ENCODE data around the gene MESP2.

The MESP2 gene

GRCh38 chr15:89756897-89757296 lies 19.2 kb upstream of the MESP2 start:
- DNase-seq = no peak

- no peak for DNase-seq
Measured at GRCh38 chr15:89758283-89758682, 17.8 kb upstream of the MESP2 start.

DNA sequence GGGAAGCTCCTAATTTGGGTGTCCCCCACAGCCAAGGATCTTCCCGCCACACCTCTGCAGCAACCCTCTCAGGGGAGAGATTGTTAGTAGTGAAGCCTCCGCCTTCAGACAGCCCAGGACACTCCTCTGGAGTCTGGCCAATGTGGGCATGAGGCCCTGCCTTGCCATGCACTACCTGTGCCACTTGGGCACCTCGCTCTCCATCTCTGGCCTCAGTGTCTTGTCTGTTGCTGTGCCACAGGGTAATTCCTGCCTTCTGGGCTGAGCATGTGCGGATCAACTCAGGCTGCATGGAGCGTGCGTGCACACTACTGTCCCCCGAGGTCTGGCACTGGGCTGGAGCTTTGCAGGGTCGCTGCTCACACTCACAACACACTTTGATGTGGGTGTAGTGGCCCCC lies 17.2 kb upstream of the MESP2 start:
- DNase-seq = no peak

GRCh38 chr15:89759835-89760234 lies 16.3 kb upstream of the MESP2 start:
- no peak for DNase-seq

GRCh38 chr15:89760303-89761008 lies 15.7 kb upstream of the MESP2 start:
- peak; percentile 62 for DNase-seq

- no peak for DNase-seq
Measured at GRCh38 chr15:89761009-89761831, 14.9 kb upstream of the MESP2 start.

DNA sequence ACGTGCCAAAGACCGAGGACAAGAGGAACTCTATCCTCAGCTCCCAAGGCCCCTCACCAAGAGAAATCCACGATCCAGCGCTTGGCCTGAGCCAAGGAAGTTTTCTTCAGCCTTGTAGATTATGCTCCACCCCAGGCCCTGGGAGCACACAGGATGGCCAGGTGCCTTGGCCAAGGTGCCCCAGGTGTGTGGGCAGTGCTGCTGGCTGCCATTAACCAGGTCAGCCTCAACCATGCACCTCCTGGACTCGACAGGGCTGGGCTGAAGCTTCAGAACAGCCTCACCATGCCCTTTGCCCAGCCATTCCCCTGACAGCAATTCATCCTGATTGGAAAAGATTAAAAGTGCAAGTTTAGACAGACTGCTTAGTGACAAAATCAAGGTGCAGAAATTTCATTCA lies 14.2 kb upstream of the MESP2 start:
- no peak for DNase-seq

DNA sequence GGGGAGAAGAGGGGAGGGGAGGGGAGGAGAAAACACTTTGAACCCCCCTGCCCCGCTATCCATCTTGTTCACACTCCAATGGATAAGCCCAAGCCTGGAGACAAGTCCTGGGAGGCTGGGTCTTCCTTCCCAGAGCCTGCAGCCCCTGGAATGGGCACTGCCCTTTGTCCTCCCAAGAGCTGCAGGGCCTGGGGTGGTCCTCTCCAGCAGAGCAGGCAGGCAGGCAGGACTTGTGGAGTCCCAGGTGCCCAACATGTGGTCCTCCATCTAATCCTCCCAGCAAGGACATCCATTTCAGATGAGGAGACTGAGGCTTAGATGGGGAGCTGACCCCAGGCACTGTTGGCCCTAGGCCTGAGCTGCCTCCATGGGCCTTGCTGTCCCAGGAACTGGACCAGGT lies 10.4 kb upstream of the MESP2 start:
- no peak for DNase-seq

DNA sequence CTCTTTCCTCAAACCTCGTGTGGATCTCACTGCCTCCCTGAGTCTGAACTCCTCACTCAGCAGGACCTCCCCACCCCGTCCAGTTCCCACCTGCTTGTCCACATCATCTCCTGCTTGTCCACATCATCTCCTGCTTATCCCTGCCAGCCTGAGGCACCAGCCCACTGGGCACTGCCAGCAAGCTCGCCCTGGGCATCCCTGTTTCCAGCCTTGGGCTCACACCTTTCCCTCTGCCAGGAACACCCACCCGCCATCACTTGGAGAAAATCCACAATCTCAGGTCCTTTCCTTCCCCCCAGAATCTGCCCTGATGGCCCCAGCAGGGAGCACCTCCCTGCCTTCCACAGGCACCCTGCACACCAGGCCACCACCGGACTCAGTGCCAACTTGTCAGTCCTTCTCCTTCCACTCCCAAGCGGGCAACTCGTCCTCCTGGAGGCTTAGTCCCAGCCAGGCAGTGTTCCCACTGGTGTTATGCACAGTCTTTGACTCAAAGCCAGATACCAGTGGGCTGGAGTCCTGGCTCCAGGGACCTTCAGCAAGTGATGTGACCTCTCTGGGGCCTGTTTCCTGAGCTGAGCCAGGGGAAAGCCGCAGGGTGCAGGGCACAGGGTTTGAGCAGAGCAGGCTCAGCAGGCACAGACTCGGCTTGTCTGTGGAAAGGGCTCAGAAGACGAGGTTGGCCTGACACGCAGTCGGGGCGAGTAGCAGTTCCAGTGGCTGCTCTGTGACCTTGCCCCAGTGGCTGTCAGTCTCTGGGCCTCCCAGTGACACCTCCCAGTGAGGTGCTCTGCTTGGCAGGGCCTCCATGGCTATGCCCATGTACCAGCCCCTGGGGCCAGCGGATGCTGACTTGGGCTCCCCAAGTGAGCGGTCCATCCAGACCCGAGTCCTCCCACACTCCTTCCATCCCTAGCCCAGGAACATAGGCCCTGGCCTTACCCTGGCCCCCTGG lies 9.5 kb upstream of the MESP2 start:
- DNase-seq = no peak

- no peak for DNase-seq
Measured at GRCh38 chr15:89767411-89767915, 8.7 kb upstream of the MESP2 start.

DNA sequence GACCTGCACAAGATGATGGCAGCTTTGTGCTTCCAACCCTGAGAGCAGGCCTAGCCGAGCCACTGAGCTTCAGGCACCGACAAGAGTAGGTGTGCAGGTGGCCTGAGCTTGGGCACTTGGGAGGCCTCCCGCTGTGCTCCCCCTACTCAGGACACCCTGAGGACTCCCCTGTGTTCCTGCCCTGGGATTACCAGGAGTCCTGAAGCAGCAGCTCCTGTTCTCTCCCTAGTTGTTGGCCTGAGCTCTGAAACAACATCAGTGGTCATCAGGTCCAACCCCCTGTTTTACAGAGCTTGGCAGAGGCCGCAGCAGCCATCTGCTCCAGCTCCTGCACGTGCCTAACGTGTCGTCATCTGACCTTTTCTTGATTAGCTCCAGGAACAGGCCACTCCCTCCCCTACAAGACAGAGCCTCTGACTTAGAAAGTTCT lies 8.0 kb upstream of the MESP2 start:
- no peak for DNase-seq

DNA sequence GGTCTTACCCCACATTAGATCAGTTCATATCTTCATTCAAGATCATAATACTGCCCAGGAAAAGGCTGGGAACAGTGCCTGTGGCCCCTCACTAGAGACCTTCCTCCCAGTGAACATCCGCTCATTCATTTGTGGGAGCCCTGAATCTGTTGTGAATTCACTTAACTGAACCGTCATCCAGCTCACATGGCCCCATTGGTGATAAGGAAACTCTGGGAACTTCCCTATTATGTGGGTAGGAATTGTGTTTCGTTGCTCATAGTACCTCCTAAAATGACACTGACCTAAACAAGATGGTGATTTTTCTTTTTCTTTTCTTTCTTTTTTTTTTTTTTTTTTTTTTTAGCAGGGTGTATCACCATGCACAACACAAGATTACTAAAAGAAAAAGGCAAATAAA lies 6.8 kb upstream of the MESP2 start:
- DNase-seq = no peak

- no peak for DNase-seq
Measured at GRCh38 chr15:89770041-89770440, 6.1 kb upstream of the MESP2 start.

DNA sequence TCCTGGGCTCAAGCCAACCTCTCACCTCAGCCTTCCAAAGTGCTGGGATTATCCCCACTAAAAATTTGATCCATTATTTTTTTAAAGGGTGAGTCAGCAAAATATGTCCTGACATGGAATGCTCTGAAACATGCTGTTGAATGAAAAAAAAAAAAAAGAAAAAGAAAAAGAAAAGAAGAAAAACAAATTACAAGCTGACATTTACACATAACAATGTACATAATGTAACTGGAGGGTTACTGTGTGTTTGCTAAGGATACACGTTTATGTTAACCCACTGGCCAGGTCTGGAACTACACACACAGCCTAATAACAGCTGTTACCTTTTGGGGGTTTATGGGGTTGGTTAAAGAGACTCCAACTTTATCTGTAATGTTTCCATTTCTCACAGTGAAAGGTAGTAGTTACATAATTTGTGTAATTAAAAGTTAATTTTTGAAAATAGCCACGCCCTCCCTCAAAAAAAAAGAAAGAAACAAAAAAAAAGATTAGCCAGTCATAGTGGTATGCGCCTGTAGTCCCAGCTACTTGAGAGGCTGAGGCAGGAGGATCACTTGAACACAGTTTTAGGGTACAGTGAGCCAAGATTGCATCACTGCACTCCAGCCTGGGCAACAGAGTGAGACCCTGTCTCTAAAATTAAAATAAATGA lies 3.1 kb upstream of the MESP2 start:
- DNase-seq = no peak

DNA sequence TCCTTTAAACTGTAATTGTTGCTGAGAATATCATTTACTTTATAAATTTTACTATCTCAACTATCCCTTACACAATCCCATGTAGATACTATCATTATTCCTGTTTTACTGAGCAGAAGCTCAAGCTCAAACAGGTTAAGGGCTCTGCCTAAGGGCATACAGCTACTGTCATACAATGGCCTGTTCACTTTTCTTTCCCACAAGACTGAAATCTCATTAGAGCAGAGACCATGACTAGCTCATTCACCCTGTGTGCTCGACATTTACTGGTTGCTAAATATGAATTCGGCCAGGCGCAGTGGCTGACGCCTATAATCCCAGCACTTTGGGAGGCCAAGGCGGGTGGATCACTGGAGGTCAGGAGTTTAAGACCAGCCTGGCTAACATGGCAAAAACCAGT lies 1.6 kb upstream of the MESP2 start:
- DNase-seq = no peak

- no peak for DNase-seq
Measured at GRCh38 chr15:89775815-89776214, 317 bp upstream of the MESP2 start.

- DNase-seq = no peak
Measured at GRCh38 chr15:89777073-89777751, 1.1 kb downstream of the MESP2 start.

- DNase-seq = no peak
Measured at GRCh38 chr15:89777782-89778380, 1.7 kb downstream of the MESP2 start.

DNA sequence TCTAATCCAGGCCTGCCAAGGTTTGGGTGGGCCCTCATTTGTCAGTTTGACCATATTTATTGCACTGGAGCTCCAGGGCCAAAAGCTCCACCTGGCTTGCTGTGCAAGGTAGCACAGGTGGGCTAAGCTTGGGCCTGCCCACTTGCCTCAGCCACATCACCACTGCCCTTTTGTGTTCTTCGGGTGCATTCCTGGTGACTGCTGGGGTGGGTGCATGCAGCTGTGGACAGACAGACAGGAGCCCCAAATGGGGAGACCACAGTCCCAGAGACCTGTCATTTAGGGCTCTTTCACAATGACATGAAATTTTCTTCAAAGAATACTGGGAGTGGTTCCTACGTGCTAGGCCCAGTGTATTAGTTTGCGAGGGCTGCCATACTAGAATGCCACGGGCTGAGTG lies 2.7 kb downstream of the MESP2 start:
- no peak for DNase-seq

GRCh38 chr15:89780601-89781000 lies 4.5 kb downstream of the MESP2 start:
- no peak for DNase-seq

GRCh38 chr15:89781055-89781454 lies 4.9 kb downstream of the MESP2 start:
- DNase-seq = peak; percentile 27
